Aorta (tissue), 5 donors: ENCODE data around the gene PTPRN2. TPM values are rescaled to one million over a fixed set of nuclear protein-coding genes. Genes with fewer than 3 reads are reported as not detected.

Source experiments
- ATAC-seq: fragments of 200-7000 bp; cut with Tn5 transposase; one replicate; pipeline ENCODE4 v1.9.1; 2022; ENCODE audit warnings: moderate library complexity; ENCODE audit not compliant: low FRiP score
- DNase-seq, 2 donors: peaks; one replicate each; pipeline ENCODE4 v3.0.0-alpha.2; 2020
- H3K27ac ChIP-seq, 2 donors: one replicate each; pipeline ENCODE4 v1.5.1; 2013; ENCODE audit warnings: low read length in 2 of 2, mild to moderate bottlenecking in 2 of 2, moderate library complexity in 2 of 2, control low read depth in 1 of 2, inconsistent platforms in 1 of 2, low read depth in 1 of 2
- H3K27me3 ChIP-seq, 2 donors: one replicate each; pipeline ENCODE4 v1.6.1; 2013; ENCODE audit warnings: control low read depth in 1 of 2, low read length in 1 of 2, mild to moderate bottlenecking in 1 of 2, moderate library complexity in 1 of 2; ENCODE audit not compliant: insufficient read depth in 2 of 2, control insufficient read depth in 1 of 2
- H3K36me3 ChIP-seq, 2 donors: one replicate each; pipeline ENCODE4 v1.6.1; 2013; ENCODE audit warnings: control low read depth in 1 of 2, low read length in 1 of 2, mild to moderate bottlenecking in 1 of 2; ENCODE audit not compliant: insufficient read depth in 2 of 2, control insufficient read depth in 1 of 2
- H3K4me1 ChIP-seq, 2 donors: one replicate each; pipeline ENCODE4 v1.6.1; 2013; ENCODE audit warnings: low read length in 2 of 2, control low read depth in 1 of 2, mild to moderate bottlenecking in 1 of 2, moderate library complexity in 1 of 2; ENCODE audit not compliant: insufficient read depth in 2 of 2, control insufficient read depth in 1 of 2
- H3K4me3 ChIP-seq, 2 donors: one replicate each; pipeline ENCODE4 v1.5.1; 2013; ENCODE audit warnings: low read length in 2 of 2, control low read depth in 1 of 2, mild to moderate bottlenecking in 1 of 2
- H3K9me3 ChIP-seq: one replicate; pipeline ENCODE4 v1.6.1; 2013; ENCODE audit warnings: mild to moderate bottlenecking, low read length; ENCODE audit not compliant: control insufficient read depth
- WGBS, 2 donors: extraction: QIAGEN DNeasy Blood & Tissue Kit; methylation state at CpG; one replicate each; pipeline ENCODE4 v1.1.7; 2013; 5-methylcytosine and 5-hydroxymethylcytosine counted together
- intact Hi-C, 2 donors: fragments of 100-400 bp; cut with DNase I; formaldehyde crosslinking; loops; one replicate each; pipeline versions ENCODE4 v1.14.2 to v1.15.0; 2022
- polyA plus RNA-seq, 2 donors: library from polyadenylated mRNA; stranded (reverse); fragments of 200-250 nt; gene quantifications; one replicate each; pipeline ENCODE4 v1.2.3, GENCODE V29; 2013
- total RNA-seq, 2 donors: library from RNA; stranded (reverse); fragmentation: NEBNext Ultra II Directional; extraction: Animal tissue kit (Norgen Biotek cat#: 25700); gene quantifications; one replicate each; pipeline ENCODE4 v1.2.1, GENCODE V29; 2021
- donor health status: healthy with polysubstance abuse.
- donor health status: Bipolar disorder and iron deficiency.
- donor health status: DM: no; HTN: no; CAD: no.
- donor health status: DM: no; HTN: no; CAD: no.
- donor health status: DM: yes; HTN: yes; CAD: no.

PTPRN2 gene
- total and polyA plus RNA-seq, 4 donors, result 0.67 to 3.3 (median 1.4) TPM

GRCh38 chr7:158190756-158191155 lies 396.9 kb downstream of the PTPRN2 start:
- WGBS, 2 donors, result 77 to 78% methylated on average over 11 of the region's 11 CpGs
- no peak overlapping the region for H3K27ac ChIP-seq

GRCh38 chr7:158188676-158189075 lies 398.9 kb downstream of the PTPRN2 start:
- intact Hi-C loops, result no loop called here
- ATAC-seq, result no peak

More at GRCh38 chr7:158190756-158191155, 396.9 kb downstream of the PTPRN2 start:
- Histone ChIP-seq H3K27me3 (no peaks in the 10 kb centered on the region), H3K4me1 (no peaks in the 10 kb centered on the region), H3K4me3 (no peak overlapping the region), H3K9me3 (peaks cover 2% of the 10 kb centered on the region), H3K36me3 (no peaks in the 10 kb centered on the region)
- ATAC-seq (no peak), DNase-seq (no peak)
- intact Hi-C loops, result no loop called here

GRCh38 chr7:158187694-158187994 lies 400.0 kb downstream of the PTPRN2 start:
- DNase-seq, result no peak
- Histone ChIP-seq H3K27ac (no peak overlapping the region), H3K27me3 (no peaks in the 10 kb centered on the region), H3K36me3 (no peaks in the 10 kb centered on the region), H3K4me3 (no peak overlapping the region), H3K9me3 (peaks cover 1% of the 10 kb centered on the region), H3K4me1 (no peaks in the 10 kb centered on the region)
- WGBS, 2 donors, result 63 to 80% methylated on average over 7 of the region's 7 CpGs
- intact Hi-C loops, result no loop called here
- no peak for ATAC-seq

More at GRCh38 chr7:158188676-158189075, 398.9 kb downstream of the PTPRN2 start:
- H3K4me3 ChIP-seq, result no peak overlapping the region
- H3K4me1 ChIP-seq, result no peaks in the 10 kb centered on the region
- H3K9me3 ChIP-seq, result no peaks in the 10 kb centered on the region
- H3K27me3 ChIP-seq, result no peaks in the 10 kb centered on the region
- 91 to 95% methylated on average over 15 of the region's 15 CpGs for WGBS, 2 donors
- H3K36me3 ChIP-seq, result no peaks in the 10 kb centered on the region
- no peak overlapping the region for H3K27ac ChIP-seq
- DNase-seq, result no peak

- peaks cover 1% of the 10 kb centered on the region for H3K9me3 ChIP-seq
- WGBS, 2 donors, result 71 to 77% methylated on average over 13 of the region's 13 CpGs
- no peak overlapping the region for H3K27ac ChIP-seq
- no peak for DNase-seq
- no peak overlapping the region for H3K4me3 ChIP-seq
- intact Hi-C loops, result no loop called here
- H3K36me3 ChIP-seq, result no peaks in the 10 kb centered on the region
- no peak for ATAC-seq
- H3K4me1 ChIP-seq, result no peaks in the 10 kb centered on the region
- no peaks in the 10 kb centered on the region for H3K27me3 ChIP-seq
Observed at GRCh38 chr7:158186864-158187693, 400.5 kb downstream of the PTPRN2 start.

GRCh38 chr7:158186406-158186805 lies 401.2 kb downstream of the PTPRN2 start:
- DNase-seq (no peak), ATAC-seq (no peak)
- no peaks in the 10 kb centered on the region for H3K4me1 ChIP-seq
- no peaks in the 10 kb centered on the region for H3K36me3 ChIP-seq
- 93 to 96% methylated on average over 12 of the region's 12 CpGs for WGBS, 2 donors
- no peaks in the 10 kb centered on the region for H3K27me3 ChIP-seq
- no peak overlapping the region for H3K27ac ChIP-seq
- H3K4me3 ChIP-seq, result no peak overlapping the region
- peaks cover 1% of the 10 kb centered on the region for H3K9me3 ChIP-seq
- intact Hi-C loops, result no loop called here

GRCh38 chr7:158185653-158186052 lies 402.0 kb downstream of the PTPRN2 start:
- 89 to 92% methylated on average over 8 of the region's 8 CpGs for WGBS, 2 donors
- Histone ChIP-seq H3K4me3 (no peak overlapping the region), H3K36me3 (no peaks in the 10 kb centered on the region), H3K9me3 (peaks cover 1% of the 10 kb centered on the region), H3K27ac (no peak overlapping the region), H3K4me1 (no peaks in the 10 kb centered on the region), H3K27me3 (no peaks in the 10 kb centered on the region)
- no peak for DNase-seq
- intact Hi-C loops, result no loop called here
- ATAC-seq, result no peak

- H3K27me3 ChIP-seq, result no peaks in the 10 kb centered on the region
- WGBS, 2 donors, result 64% methylated on average over 3 of the region's 3 CpGs
- H3K27ac ChIP-seq, result no peak overlapping the region
- H3K36me3 ChIP-seq, result no peaks in the 10 kb centered on the region
- H3K9me3 ChIP-seq, result peaks cover 1% of the 10 kb centered on the region
- no peaks in the 10 kb centered on the region for H3K4me1 ChIP-seq
- ATAC-seq, result no peak
- DNase-seq, result no peak
- intact Hi-C loops, result no loop called here
- H3K4me3 ChIP-seq, result no peak overlapping the region
Observed at GRCh38 chr7:158183431-158183830, 404.2 kb downstream of the PTPRN2 start.

GRCh38 chr7:158176561-158177173 lies 411.0 kb downstream of the PTPRN2 start:
- Histone ChIP-seq H3K27ac (no peak overlapping the region), H3K27me3 (no peaks in the 10 kb centered on the region), H3K9me3 (peaks cover 5% of the 10 kb centered on the region), H3K36me3 (no peaks in the 10 kb centered on the region), H3K4me1 (no peaks in the 10 kb centered on the region), H3K4me3 (no peak overlapping the region)
- ATAC-seq (no peak), DNase-seq (no peak)
- intact Hi-C loops, result no loop called here
- 74 to 76% methylated on average over 7 of the region's 7 CpGs for WGBS, 2 donors

GRCh38 chr7:158175779-158176178 lies 411.8 kb downstream of the PTPRN2 start:
- no peaks in the 10 kb centered on the region for H3K27me3 ChIP-seq
- no peak for ATAC-seq
- H3K4me3 ChIP-seq, result no peak overlapping the region
- H3K4me1 ChIP-seq, result no peaks in the 10 kb centered on the region
- H3K27ac ChIP-seq, result no peak overlapping the region
- H3K36me3 ChIP-seq, result no peaks in the 10 kb centered on the region
- intact Hi-C loops, result no loop called here
- DNase-seq, result no peak
- WGBS, 2 donors, result 84 to 86% methylated on average over 15 of the region's 15 CpGs
- peaks cover 5% of the 10 kb centered on the region for H3K9me3 ChIP-seq
